GM21717 (cell line): ENCODE measurements around the gene GIT1.

Source experiments
- ATAC-seq: cut with Tn5 transposase; IDR thresholded peaks from one replicate; pipeline ENCODE4 v1.9.1; 2021; ENCODE audit warnings: mild to moderate bottlenecking, moderate library complexity; ENCODE audit not compliant: unreplicated experiment

Gene GIT1

DNA sequence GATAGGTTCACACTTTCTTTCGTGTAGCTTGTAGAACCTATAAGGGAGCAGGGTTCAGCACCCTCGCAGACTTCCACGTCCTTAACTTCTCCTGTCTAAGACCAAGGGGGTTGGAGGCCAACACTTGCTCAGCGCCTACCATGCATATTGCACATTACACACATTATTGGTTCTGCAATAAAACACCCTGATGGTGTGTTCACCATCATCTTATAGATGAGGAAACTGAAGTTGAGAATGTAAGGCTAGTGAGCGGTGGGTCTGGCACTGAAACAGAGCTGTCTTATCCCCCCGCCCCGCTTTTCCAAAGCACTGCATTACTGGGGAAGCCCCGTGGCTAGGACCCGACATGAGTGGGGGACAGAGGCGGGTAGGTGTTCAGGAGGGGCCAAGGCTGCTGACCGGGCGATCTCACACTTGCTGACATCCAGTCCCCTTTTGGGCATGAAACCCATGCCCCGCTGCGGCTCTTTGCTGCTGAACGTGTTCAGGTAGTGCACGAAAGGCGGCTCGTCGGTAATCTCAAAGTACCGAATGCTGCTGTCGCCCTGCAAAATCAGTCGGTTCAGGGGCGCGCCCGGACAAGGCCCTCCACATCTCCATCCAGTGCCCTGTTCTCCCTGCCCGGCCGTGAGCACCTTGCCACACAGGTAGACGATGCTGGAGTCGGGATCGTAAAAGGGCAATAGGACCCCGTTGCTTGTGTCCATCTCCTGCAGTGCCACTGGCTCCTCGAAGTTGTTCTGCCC is 27.0 kb upstream of the GIT1 start:
- no peak for ATAC-seq

DNA sequence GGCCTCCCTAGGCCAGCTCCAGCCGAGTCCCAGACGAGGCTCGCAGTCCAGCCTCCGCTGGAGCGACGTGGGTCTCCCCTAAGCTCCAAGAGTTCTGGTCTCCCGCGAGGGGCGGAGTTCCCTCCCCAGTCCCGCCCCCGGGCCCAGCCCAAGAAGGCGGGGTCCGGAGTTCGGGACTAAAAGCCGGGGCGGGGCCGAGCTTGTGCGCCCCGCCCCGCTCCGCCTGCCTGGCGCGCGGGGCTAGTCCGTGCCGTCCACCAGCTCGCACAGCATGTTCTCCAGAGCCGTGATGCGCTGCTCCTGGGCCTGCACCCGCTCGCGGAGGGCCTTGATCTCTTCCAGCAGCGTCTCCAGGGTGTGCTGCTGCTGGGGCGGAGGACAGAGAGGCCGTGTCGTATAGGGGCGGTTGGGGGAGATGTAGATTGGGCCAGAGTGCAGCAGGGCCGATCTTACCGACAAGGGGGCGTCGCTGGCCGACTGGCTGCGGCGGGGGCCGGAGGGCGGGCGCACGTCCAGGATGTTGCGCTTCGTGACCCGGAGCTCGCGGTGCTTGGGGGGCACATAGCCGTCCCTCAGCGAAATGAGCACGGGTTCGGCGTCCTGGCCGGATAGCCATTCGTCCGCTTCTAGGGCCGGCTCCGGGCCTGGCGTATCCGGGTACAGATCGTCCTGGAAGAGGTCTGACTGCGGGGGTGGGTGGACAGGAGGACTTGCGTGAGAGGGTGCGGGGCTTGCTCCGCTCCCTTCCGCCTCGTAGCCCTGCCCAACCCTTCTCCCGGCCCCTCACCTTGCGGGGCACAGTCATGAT is 26.2 kb upstream of the GIT1 start:
- ATAC-seq = peak; percentile 38

DNA sequence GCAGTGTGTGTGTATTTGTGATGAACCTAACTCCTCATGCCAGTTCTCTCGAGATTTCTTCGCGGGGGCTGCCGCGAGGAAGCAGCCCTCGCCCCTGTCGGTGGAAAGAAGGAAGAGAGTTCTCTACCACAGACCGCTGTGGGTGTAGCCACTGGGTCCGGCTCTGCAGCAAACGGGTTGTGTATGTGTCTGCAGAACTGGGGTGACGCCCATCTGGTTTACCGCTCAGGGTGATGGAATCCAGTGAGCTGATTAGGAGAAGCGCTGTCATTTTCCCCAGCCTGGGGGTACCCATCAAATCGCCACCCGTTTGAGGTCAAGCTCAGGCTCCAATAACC is 25.6 kb upstream of the GIT1 start:
- ATAC-seq = no peak

DNA sequence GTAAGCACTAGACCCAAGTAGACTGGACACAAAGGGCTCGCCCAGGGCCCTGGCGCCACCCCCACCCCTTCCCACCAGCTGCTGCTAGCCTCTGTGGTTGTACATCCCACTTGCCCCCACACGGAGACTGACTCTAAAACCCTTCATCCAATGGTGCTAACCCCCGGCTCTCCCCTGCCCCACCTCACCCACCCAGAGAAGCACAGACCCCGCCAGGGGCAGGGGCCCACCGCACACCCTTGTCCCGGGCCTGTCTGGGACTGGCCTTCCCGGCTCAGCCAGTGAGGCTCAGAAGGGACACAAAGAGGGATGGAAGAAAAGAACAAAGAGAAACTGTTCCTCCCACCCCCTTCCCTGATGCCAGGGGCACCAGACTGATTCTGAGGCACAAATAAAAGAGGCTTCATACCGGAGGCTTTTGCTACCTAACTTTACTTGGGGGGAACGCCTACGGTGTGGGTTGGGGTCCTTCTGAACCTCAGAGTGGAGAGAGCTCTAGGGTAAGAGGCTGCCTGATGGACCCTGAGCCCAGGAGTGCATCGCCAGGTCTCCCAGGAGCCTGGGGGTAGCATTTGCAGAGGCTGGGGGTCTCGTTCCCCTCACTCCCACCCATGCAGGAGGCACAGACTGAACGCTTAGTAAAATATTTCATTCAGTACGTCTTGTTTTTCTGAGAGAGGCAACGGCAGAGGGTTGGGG is 25.1 kb upstream of the GIT1 start:
- ATAC-seq = no peak

DNA sequence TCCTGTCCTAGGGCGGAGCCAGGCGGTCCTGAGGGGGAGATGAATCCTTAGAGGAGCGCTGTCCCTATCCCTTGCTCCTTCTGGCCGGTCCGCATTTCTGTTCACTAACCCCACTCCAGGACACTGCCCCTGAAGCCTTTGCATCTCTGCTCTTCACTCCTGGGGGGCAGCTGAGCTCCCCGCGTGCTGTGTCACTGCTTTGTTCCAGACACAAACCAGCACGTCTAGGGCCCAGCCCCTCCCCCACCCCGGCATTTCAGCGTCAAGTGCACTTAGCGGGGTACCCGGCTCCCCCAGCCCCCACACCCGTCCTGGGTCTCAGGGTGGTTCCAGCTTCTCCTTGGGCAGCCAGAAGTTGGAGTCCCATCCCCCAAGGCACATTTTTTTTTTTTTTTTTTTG is 24.4 kb upstream of the GIT1 start:
- no peak for ATAC-seq

DNA sequence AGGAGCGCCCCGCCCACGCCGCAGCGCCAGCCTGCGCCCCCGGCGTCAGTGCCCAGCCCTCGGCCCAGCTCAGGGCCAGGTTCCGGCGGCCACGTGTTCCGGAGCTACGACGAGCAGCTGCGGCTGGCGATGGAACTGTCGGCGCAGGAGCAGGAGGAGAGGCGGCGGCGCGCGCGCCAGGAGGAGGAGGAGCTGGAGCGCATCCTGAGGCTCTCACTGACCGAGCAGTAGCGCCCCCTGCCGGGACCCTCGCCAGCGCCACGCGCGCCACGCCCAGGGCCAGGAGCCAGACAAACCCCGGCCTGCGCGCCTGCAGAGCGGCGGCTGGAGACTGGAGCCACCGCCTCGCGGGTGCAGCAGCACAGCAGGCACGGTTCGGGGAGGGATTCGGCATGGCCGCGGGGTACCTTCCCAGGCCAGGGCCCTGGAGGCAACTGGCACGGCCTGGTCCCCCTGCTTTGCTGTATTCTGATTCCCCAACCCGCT is 23.9 kb upstream of the GIT1 start:
- no peak for ATAC-seq

DNA sequence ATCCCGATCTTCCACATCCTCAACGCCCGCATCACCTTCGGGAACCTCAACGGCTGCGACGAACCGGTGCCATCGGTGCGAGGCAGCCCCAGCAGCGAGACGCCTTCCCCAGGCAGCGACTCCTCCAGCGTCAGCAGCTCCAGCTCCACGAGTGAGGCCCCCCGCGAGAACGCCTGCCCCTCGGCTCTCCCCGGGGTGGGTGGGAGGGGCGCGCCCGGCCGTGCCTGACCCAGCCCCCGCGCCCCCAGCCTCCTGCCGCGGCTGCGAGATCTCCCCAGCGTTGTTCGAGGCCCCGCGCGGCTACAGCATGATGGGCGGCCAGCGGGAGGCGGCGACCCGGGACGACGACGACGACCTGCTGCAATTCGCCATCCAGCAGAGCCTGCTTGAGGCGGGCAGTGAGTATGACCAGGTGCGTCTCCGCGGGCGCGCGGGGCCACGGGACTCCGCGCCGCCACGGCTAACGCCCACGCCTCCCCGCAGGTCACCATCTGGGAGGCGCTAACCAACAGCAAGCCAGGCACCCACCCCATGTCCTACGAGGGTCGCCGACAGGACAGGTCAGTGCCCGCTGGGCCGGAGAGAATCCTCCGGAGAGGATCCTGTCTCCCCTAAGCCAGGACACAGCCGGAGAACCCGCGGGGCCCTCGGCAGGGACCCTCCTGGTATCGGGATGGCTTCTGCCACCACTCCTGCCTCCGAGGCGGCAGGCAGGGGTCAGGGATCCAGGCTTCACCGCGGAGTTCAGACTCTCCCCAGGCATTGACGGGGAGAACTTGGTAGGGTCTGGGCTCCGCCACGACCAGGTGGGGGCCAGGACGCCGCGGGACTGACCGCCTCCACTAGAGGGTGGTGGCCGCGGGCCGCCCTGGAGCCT is 23.2 kb upstream of the GIT1 start:
- ATAC-seq = no peak

DNA sequence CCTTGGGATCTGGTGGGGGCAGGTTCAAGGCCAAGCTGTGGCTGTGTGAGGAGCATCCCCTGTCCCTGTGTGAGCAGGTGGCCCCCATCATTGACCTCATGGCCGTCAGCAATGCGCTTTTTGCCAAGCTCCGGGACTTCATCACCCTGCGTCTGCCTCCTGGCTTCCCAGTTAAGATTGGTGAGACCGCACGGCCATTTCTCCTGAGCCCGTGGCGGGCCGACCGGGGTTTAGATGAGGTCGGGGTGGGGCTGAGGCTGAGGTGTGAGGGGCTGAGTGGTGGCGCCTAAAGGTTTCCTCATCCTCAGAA is 22.6 kb upstream of the GIT1 start:
- no peak for ATAC-seq

DNA sequence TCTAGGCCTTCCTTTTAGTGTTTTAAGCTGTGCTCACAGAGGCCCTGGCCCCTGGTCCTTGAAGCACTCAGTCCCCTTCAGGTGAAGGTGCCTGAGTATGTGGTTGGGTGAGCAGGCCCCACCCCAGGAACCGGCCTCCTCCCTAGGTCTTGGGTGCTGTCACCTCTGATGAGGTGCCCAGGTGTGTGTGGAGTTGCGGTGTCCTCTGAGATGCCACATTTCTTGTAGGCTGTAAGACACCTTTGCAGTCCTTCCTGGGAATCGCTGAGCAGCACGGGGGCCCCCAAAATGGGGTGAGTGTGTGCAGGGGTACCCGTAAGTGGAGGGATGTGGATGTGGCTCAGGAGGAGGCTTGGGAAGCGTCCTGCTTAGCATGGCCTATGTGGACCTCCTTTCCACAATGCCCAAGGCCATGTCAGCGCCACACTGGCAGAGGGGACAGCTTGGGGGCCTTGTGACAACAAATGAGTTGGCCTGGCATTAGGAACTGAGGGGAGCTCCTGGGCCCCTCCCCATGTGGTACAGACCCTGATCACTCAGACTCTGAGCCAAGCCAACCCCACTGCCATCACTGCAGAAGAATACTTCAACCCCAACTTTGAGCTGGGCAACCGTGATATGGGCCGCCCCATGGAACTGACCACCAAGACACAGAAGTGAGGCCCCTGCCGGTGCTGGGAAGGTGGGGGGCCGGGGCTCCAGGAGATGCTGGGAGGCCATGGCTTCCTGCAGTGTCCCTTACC is 22.1 kb upstream of the GIT1 start:
- no peak for ATAC-seq

DNA sequence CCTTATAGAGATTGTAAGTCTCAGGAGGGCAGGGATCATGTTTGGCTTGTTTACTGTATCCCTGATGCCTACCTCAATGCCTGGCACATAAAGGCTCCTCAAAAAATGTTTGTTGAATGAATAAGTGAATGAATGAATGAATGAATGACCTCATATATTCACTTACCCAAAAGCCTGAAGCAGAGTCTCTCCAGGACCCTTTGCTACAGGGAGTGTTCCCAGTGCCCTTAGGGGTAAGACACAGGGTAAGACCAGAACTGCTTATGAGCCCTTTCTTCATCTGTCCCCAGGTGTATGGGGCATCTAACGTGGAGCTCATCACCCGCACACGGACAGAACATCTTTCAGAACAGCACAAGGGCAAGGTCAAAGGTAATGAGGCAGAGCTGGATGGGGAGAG is 20.9 kb upstream of the GIT1 start:
- ATAC-seq = no peak

DNA sequence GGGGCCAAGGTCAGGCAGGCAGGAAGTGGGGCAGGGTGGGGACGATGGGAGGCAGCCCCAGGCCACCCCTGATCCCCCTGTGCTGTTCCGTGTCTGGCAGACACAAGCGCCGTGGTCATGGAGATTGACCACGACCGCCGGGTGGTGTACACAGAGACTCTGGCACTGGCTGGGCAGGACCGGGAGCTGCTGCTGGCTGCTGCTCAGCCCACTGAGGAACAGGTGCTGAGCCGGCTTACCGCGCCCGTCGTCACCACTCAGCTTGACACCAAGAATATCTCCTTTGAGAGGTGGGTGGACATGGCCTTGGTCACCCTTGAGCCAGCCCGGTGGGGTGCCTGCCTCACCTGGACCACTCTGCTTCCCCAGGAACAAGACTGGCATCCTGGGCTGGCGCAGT is 19.5 kb upstream of the GIT1 start:
- no peak for ATAC-seq

DNA sequence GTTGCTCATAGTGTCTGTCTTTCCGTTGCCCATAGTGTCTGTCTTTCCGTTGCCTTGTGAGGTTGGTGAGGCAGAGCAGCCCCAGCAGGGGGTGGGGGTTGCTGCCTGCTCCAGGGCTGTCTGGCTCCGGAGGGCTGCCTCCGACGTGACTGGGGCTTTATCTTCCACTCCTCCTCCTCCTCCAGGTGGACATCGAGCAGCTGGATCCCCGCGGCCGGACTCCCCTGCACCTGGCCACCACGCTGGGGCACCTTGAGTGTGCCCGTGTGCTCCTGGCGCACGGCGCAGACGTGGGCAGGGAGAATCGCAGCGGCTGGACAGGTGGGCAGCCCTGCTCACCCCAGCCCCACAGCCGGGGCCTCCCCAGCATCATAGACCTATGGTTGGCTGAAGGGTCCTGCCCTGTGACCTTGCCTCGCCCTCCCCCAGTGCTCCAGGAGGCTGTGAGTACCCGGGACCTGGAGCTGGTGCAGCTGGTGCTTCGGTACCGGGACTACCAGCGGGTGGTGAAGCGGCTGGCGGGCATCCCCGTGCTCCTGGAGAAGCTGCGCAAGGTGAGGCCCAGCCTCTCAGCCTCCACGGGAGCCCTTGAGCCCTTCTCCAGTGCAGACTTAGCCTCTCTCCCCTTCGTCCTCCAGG is 18.2 kb upstream of the GIT1 start:
- ATAC-seq = no peak

DNA sequence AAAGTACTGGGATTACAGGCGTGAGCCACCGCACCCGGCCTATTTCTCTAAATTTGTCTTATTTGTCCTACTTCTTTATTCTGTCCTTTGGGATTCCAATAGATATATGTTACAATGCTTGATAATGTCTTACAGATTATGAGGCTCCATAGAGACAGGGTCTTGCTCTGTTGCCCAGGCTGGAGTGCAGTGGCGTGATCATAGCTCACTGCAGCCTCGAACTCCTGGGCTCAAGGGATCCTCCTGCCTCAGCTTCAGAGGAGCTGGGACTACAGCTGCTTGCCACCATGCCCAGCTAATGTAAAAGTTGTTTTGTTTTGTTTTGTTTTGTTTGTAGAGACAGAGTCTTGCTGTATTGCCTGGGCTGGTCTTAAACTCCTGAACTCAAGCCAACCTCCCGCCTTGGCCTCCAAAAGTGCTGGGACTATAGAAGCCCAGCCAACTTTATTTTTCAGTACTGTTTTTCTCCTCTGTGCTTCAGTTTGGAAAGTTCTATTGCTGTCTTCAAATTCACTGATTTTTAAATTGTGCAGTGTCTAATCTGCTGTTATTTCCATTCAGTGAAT is 13.7 kb upstream of the GIT1 start:
- no peak for ATAC-seq

DNA sequence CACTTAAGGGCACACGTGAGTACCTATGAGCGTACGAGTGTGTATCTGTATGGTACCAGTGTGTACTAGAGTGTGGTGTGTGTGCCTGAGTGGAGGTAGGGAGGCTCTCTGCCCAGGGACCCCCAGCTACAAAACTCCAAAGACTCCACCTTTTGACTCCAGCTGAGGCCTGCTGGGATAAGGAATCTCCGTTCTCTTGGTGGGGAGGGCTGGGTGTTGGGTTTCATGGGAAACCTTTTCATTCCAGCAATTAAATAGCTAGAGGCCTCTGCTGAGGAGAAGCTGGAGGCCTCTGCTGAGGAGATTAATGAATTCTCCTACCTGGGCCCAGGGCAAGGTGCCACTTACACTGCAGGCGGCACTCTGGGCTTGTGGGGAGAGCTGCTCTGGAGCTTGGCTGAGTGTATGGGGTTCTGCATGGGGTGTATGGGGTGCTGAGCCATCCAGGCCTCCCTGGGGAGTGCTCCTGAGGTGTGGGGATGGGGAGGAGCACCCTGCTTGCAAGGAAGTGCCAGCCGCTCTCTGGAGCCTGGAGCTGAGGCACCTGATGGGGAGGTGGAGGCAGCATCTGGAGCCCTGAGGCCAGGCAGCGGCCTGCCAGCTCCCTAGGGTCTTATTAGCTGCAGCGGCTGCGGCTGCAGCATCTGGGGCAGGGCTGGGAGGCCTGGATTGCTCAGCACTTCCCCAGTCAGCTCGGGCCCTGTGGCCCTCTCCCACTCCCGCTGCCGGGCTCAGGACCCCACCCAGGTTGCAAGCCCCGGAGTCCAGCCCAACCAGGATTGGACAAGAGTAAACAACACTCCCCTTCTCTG is 8.1 kb upstream of the GIT1 start:
- ATAC-seq = no peak

DNA sequence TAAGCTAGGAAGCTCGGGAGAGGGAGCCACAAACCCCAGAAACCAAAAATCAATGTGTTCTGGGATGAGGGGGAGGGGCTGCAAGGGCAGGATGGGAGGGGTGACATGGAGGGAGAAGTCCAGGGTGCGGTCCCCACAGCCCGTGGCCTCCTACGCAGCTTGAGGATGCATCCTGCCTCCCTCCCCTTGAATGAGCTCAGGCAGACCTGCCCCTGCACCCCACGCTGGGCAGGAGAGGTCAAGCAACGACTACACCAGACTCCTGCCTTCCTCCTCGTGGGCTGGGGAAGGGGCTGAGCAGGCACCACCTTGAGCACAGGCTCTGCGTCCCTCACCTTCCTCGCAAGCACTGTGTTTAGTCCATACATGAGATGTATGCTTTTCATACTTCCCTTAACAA is 7.4 kb upstream of the GIT1 start:
- ATAC-seq = no peak

DNA sequence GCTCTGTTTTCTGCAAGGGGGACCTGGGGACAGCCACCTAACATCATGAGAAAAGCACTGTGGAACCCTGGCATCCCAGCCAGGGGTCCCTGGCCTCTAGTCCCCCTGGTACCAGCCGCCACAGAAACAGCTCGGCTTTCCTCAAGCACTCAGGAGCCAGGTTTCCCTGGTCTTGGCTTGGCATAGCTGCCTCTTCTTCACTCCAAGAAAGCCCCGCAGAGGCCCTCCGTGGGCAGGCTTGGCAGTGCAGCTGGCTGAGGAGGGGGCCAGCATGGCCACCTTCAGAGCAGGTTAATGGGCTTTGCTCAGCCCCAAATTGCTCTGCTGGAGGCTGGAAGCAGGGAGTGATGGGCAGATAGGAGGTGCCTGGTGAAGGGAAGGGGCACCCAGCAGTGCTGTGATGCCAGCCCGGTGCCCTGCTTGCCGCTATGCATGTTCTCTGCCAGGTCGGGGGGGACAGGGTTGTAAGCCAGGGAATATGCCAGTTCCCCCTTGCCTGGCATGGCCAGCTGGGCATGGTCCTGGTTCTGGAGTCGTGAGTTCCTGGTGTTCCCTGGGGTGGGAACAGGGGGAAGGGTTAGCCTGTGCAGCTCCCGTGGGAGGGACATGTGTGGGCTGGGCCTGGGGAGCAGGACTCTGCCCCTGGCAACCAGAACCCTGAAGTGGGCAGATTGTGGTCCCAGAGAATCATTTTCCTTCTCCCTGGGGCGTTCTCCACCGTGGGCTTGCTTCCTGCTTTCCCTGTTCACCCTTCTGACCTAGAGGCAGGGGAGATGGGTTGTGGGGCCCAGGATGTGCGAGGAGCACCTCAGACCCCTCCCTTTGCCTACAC is 6.7 kb upstream of the GIT1 start:
- ATAC-seq = no peak

DNA sequence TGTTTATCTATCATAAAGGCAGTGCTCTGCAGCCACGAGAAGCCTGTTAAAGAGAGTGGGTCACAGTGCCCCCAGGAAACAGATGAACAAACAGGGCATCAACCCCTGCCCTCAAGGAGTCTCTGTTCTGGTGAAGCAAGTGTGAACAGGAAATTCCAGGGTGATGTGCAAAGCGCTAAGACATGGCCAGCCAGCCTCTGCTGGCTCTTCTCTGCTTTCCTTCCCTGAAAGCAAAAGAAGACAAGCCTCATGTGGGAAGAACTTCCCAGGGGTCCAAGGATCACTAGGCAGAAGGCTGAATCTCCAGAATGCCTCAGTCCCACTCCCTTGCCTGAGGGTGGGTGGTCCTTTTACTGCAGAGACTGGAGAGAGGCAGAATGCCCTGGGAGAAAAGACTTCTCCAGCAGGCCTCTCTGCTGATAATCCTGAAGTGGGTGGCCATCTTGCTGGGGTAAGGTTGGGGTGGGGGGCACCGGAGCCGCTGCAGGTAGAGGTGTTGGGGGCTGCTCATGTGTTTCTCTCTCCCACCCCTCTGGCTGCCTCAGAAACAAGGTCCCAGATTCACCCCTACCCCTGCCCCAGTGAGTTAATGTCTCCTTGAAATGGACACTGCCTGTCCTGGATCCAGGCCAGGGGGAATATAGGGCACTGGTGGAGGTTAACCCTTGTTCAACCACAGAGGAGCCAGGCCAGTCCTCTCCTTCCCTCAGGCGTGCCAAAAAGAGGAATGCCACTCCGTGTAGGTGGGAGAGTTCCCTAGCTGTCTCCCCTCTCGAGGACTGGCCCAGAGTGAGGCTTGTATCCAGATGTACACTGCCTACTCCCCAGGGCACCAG is 5.9 kb upstream of the GIT1 start:
- no peak for ATAC-seq
